ENCODE data around the gene APH1B. TPM values are rescaled to one million over a fixed set of nuclear protein-coding genes. Genes with fewer than 3 reads are reported as not detected.

The APH1B gene
- total and polyA plus RNA-seq, 2 donors (not counting 3 experiments of a cell fraction or from before 2014, with no cell fraction given), result 14.6 to 24.6 TPM

- no TSS peak for BruUV-seq (replicated peaks)
- no peaks in the 10 kb centered on the region for H3K27me3 ChIP-seq (ENCODE audit: control insufficient read depth in 2 of 2, insufficient read depth in 2 of 2, low read length in 2 of 2)
- no peaks in the 10 kb centered on the region for H4K20me1 ChIP-seq (replicated peaks; ENCODE audit: control insufficient read depth, extremely low read depth, insufficient read depth, low read length)
- no peak overlapping the region for H2AFZ ChIP-seq (ENCODE audit: low read depth, low read length)
- H3K36me3 ChIP-seq (ENCODE audit: control insufficient read depth in 2 of 2, extremely low read depth in 1 of 2, insufficient read depth in 2 of 2, low read length in 2 of 2), result no peaks in the 10 kb centered on the region
- intact Hi-C loops (cut with micrococcal nuclease) (loop anchor here (1.0 to 2.0 kb wide), 2 partner anchors 89 to 308 kb away; partner anchors contain the start of gene CA12), dilution Hi-C loops (cut with MboI; ENCODE audit: extremely low pct_ligation_motif_present, low sequenced_read_pairs) (no loop called here)
- H3K9me1 ChIP-seq (replicated peaks; ENCODE audit: control insufficient read depth, extremely low read depth, insufficient read depth, low read length), result no peaks in the 10 kb centered on the region
- POLR2A ChIA-PET, result interaction anchor here (1.1 kb wide), 1 partner anchor 111 kb away, joined by 4 read pairs; no protein-coding TSS in a partner anchor
- TF ChIP-seq JUN (IDR thresholded peaks at IDR 0.05; ENCODE audit: borderline replicate concordance, insufficient read depth, insufficient read length, low read depth) (peak; percentile 88), GATA2 (IDR thresholded peaks at IDR 0.05; ENCODE audit: insufficient read depth, insufficient read length, low read depth, low read length) (peak; percentile 69), FOS (IDR thresholded peaks at IDR 0.05; ENCODE audit: borderline replicate concordance, insufficient read depth, low read length) (peak; percentile 75), CTCF (IDR thresholded peaks at IDR 0.05; ENCODE audit: extremely low read depth in 1 of 2, insufficient read depth in 1 of 2, low read depth in 1 of 2, low read length in 2 of 2) (no peak), MAX (IDR thresholded peaks at IDR 0.05; ENCODE audit: insufficient read depth, insufficient read length) (peak; percentile 8), POLR2AphosphoS5 (IDR thresholded peaks at IDR 0.05; ENCODE audit: insufficient read depth, low read depth, low read length) (peak; percentile 69), MYC (IDR thresholded peaks at IDR 0.05; ENCODE audit: low read depth, low read length) (no peak)
- peak overlapping the region; percentile 63 for H3K9ac ChIP-seq (replicated peaks; ENCODE audit: extremely low read depth, insufficient read depth, low read length)
- peak overlapping the region; percentile 60 for H3K4me2 ChIP-seq (ENCODE audit: insufficient read depth, low read length)
- peak overlapping the region; percentile 96 for H3K27ac ChIP-seq (ENCODE audit: insufficient read depth, low read depth, low read length)
- CTCF ChIA-PET, result interaction anchor here (0.6 to 5.9 kb wide), 24 partner anchors 13 to 308 kb away, joined by 3 to 166 read pairs (median 5); no protein-coding TSS in a partner anchor
- H3K4me3 ChIP-seq (replicated peaks in 1 of 3; ENCODE audit: insufficient read depth in 1 of 3, low read depth in 1 of 3, low read length in 3 of 3), result no peak overlapping the region
- H3K4me1 ChIP-seq (ENCODE audit: control insufficient read depth, extremely low read depth, insufficient read depth, low read length), result peaks cover 44% of the 10 kb centered on the region
- H3K79me2 ChIP-seq (ENCODE audit: control insufficient read depth, insufficient read depth, low read length), result no peaks in the 10 kb centered on the region
- no peaks in the 10 kb centered on the region for H3K9me3 ChIP-seq (replicated peaks; ENCODE audit: control insufficient read depth, insufficient read depth, low read length)
- FAIRE-seq (peak; percentile 86), DNase-seq (ENCODE audit: low read depth, low spot score) (peak; percentile 90)
Observed at GRCh38 chr15:63291507-63291906, 14.1 kb downstream of the APH1B start.
